ENCODE data around the gene CNDP1.

The CNDP1 gene

GRCh38 chr18:74569401-74569800 lies 35.1 kb downstream of the CNDP1 start:
- no peak overlapping the region for H3K27ac ChIP-seq
- no peaks in the 10 kb centered on the region for H3K36me3 ChIP-seq (ENCODE audit: insufficient read depth, low read length)
- no peak overlapping the region for H3K4me3 ChIP-seq
- DNase-seq (ENCODE audit: low read depth, low spot score) = no peak
- H3K9ac ChIP-seq (ENCODE audit: insufficient read length) = no peak overlapping the region
- H3K9me3 ChIP-seq (ENCODE audit: low read depth, low read length) = no peaks in the 10 kb centered on the region
- TF ChIP-seq POLR2AphosphoS5 (IDR thresholded peaks at IDR 0.05; ENCODE audit: borderline replicate concordance, low read depth, low read length) (no peak), EZH2 (IDR thresholded peaks at IDR 0.05) (no peak), FOXP2 (optimal IDR thresholded peaks at IDR 0.05; ENCODE audit: control extremely low read depth, extremely low read length, insufficient read depth) (no peak)

GRCh38 chr18:74570266-74570665 lies 36.0 kb downstream of the CNDP1 start:
- no peak overlapping the region for H3K27ac ChIP-seq
- no peak overlapping the region for H3K9ac ChIP-seq (ENCODE audit: insufficient read length)
- TF ChIP-seq EZH2 (IDR thresholded peaks at IDR 0.05) (no peak), POLR2AphosphoS5 (IDR thresholded peaks at IDR 0.05; ENCODE audit: borderline replicate concordance, low read depth, low read length) (no peak), FOXP2 (optimal IDR thresholded peaks at IDR 0.05; ENCODE audit: control extremely low read depth, extremely low read length, insufficient read depth) (no peak)
- no peaks in the 10 kb centered on the region for H3K9me3 ChIP-seq (ENCODE audit: low read depth, low read length)
- DNase-seq (ENCODE audit: low read depth, low spot score) = no peak
- H3K4me3 ChIP-seq = no peak overlapping the region
- H3K36me3 ChIP-seq (ENCODE audit: insufficient read depth, low read length) = no peaks in the 10 kb centered on the region

GRCh38 chr18:74571895-74572680 lies 37.8 kb downstream of the CNDP1 start:
- Histone ChIP-seq H3K27ac (no peak overlapping the region), H3K9me3 (ENCODE audit: low read depth, low read length) (no peaks in the 10 kb centered on the region), H3K9ac (ENCODE audit: insufficient read length) (no peak overlapping the region), H3K36me3 (ENCODE audit: insufficient read depth, low read length) (no peaks in the 10 kb centered on the region), H3K4me3 (no peak overlapping the region)
- TF ChIP-seq EZH2 (IDR thresholded peaks at IDR 0.05) (no peak), FOXP2 (optimal IDR thresholded peaks at IDR 0.05; ENCODE audit: control extremely low read depth, extremely low read length, insufficient read depth) (no peak)
- DNase-seq (ENCODE audit: low read depth, low spot score) = no peak

- no peak overlapping the region for H3K4me3 ChIP-seq
- H3K27ac ChIP-seq = no peak overlapping the region
- no peak overlapping the region for H3K9ac ChIP-seq (ENCODE audit: insufficient read length)
- TF ChIP-seq FOXP2 (optimal IDR thresholded peaks at IDR 0.05; ENCODE audit: control extremely low read depth, extremely low read length, insufficient read depth) = no peak
- TF ChIP-seq EZH2 (IDR thresholded peaks at IDR 0.05) = no peak
- TF ChIP-seq POLR2AphosphoS5 (IDR thresholded peaks at IDR 0.05; ENCODE audit: borderline replicate concordance, low read depth, low read length) = no peak
- no peak for DNase-seq (ENCODE audit: low read depth, low spot score)
- H3K9me3 ChIP-seq (ENCODE audit: low read depth, low read length) = no peaks in the 10 kb centered on the region
- no peaks in the 10 kb centered on the region for H3K36me3 ChIP-seq (ENCODE audit: insufficient read depth, low read length)
Observed at GRCh38 chr18:74573053-74573452, 38.8 kb downstream of the CNDP1 start.

- no peak for DNase-seq (ENCODE audit: low read depth, low spot score)
- Histone ChIP-seq H3K9ac (ENCODE audit: insufficient read length) (no peak overlapping the region), H3K4me3 (no peak overlapping the region), H3K9me3 (ENCODE audit: low read depth, low read length) (no peaks in the 10 kb centered on the region), H3K36me3 (ENCODE audit: insufficient read depth, low read length) (no peaks in the 10 kb centered on the region), H3K27ac (no peak overlapping the region)
- TF ChIP-seq POLR2AphosphoS5 (IDR thresholded peaks at IDR 0.05; ENCODE audit: borderline replicate concordance, low read depth, low read length) = no peak
- TF ChIP-seq EZH2 (IDR thresholded peaks at IDR 0.05) = no peak
- TF ChIP-seq FOXP2 (optimal IDR thresholded peaks at IDR 0.05; ENCODE audit: control extremely low read depth, extremely low read length, insufficient read depth) = no peak
Observed at GRCh38 chr18:74574916-74575315, 40.6 kb downstream of the CNDP1 start.

GRCh38 chr18:74577019-74577418 lies 42.7 kb downstream of the CNDP1 start:
- no peak for DNase-seq (ENCODE audit: low read depth, low spot score)
- no peak overlapping the region for H3K4me3 ChIP-seq
- H3K9me3 ChIP-seq (ENCODE audit: low read depth, low read length) = no peaks in the 10 kb centered on the region
- no peak overlapping the region for H3K9ac ChIP-seq (ENCODE audit: insufficient read length)
- TF ChIP-seq FOXP2 (optimal IDR thresholded peaks at IDR 0.05; ENCODE audit: control extremely low read depth, extremely low read length, insufficient read depth) (no peak), EZH2 (IDR thresholded peaks at IDR 0.05) (no peak), POLR2AphosphoS5 (IDR thresholded peaks at IDR 0.05; ENCODE audit: borderline replicate concordance, low read depth, low read length) (no peak)
- no peak overlapping the region for H3K27ac ChIP-seq
- H3K36me3 ChIP-seq (ENCODE audit: insufficient read depth, low read length) = no peaks in the 10 kb centered on the region

- H3K27ac ChIP-seq = no peak overlapping the region
- H3K9ac ChIP-seq (ENCODE audit: insufficient read length) = no peak overlapping the region
- H3K36me3 ChIP-seq (ENCODE audit: insufficient read depth, low read length) = no peaks in the 10 kb centered on the region
- no peaks in the 10 kb centered on the region for H3K9me3 ChIP-seq (ENCODE audit: low read depth, low read length)
- no peak for DNase-seq (ENCODE audit: low read depth, low spot score)
- no peak for TF ChIP-seq POLR2AphosphoS5 (IDR thresholded peaks at IDR 0.05; ENCODE audit: borderline replicate concordance, low read depth, low read length)
- TF ChIP-seq FOXP2 (optimal IDR thresholded peaks at IDR 0.05; ENCODE audit: control extremely low read depth, extremely low read length, insufficient read depth) = no peak
- no peak for TF ChIP-seq EZH2 (IDR thresholded peaks at IDR 0.05)
- H3K4me3 ChIP-seq = no peak overlapping the region
Observed at GRCh38 chr18:74579496-74580065, 45.3 kb downstream of the CNDP1 start.

- H3K36me3 ChIP-seq (ENCODE audit: insufficient read depth, low read length) = no peaks in the 10 kb centered on the region
- no peak overlapping the region for H3K4me3 ChIP-seq
- DNase-seq (ENCODE audit: low read depth, low spot score) = no peak
- H3K9me3 ChIP-seq (ENCODE audit: low read depth, low read length) = no peaks in the 10 kb centered on the region
- no peak for TF ChIP-seq EZH2 (IDR thresholded peaks at IDR 0.05)
- TF ChIP-seq POLR2AphosphoS5 (IDR thresholded peaks at IDR 0.05; ENCODE audit: borderline replicate concordance, low read depth, low read length) = no peak
- no peak for TF ChIP-seq FOXP2 (optimal IDR thresholded peaks at IDR 0.05; ENCODE audit: control extremely low read depth, extremely low read length, insufficient read depth)
- no peak overlapping the region for H3K27ac ChIP-seq
- no peak overlapping the region for H3K9ac ChIP-seq (ENCODE audit: insufficient read length)
Observed at GRCh38 chr18:74582642-74583041, 48.3 kb downstream of the CNDP1 start.

All from SK-N-MC (cell line).